SJCRH30 (cell line): ENCODE results near the gene RERG. TPM values are rescaled to one million over a fixed set of nuclear protein-coding genes. Genes with fewer than 3 reads are reported as not detected.

Experiments used
- DNase-seq, 2 experiments: peaks; one replicate each; pipeline ENCODE4 v3.0.0-alpha.2; 2015 to 2020
- H3K27ac ChIP-seq: fragments of 250-450 bp; sonication (Bioruptor Pico); 2 replicates; pipeline ENCODE4 v1.5.1; 2020; ENCODE audit warnings: mild to moderate bottlenecking, moderate library complexity
- H3K27me3 ChIP-seq: fragments of 250-450 bp; sonication (Bioruptor Pico); 2 replicates; pipeline ENCODE4 v1.5.1; 2020; ENCODE audit warnings: mild to moderate bottlenecking, moderate library complexity
- H3K36me3 ChIP-seq: fragments of 250-450 bp; sonication (Bioruptor Pico); 2 replicates; pipeline ENCODE4 v1.5.1; 2020; ENCODE audit warnings: mild to moderate bottlenecking, moderate library complexity
- H3K4me1 ChIP-seq: fragments of 250-450 bp; sonication (Bioruptor Pico); 2 replicates; pipeline ENCODE4 v1.5.1; 2020; ENCODE audit warnings: mild to moderate bottlenecking, moderate library complexity
- H3K4me3 ChIP-seq: fragments of 250-450 bp; sonication (Bioruptor Pico); 2 replicates; pipeline ENCODE4 v1.5.1; 2020; ENCODE audit warnings: mild to moderate bottlenecking, moderate library complexity
- H3K9me3 ChIP-seq: fragments of 250-450 bp; sonication (Bioruptor Pico); replicated peaks from 2 replicates; pipeline ENCODE4 v1.5.1; 2020; ENCODE audit warnings: mild to moderate bottlenecking, moderate library complexity
- total RNA-seq: library from RNA; depleted of rRNA; stranded (reverse); fragments of >200 nt; shearing (Covaris generic); gene quantifications from 2 replicates; pipeline ENCODE4 v1.2.3, GENCODE V29; 2014

The RERG gene
- total RNA-seq, 1 experiment from 2014 or later = not detected

DNA sequence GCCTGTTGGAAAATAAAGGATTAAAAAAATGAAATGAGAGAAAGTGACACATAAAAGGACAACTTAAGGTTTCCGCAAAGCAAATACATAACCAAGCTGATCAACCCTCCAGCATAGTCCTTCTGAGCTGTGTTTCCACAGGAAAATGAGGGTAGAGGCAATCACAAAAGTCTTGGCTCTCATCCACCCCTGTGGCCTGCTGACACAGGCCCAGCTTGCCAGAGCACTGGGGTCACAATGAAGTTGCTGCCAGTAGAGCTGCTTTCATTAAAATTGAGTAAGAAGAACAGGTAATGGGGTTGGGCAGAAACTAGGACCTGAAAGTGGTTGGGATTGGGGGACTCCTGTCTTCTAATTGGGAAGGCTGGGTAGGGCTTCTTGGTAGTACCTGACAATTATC lies 65.9 kb downstream of the RERG start:
- no peaks in the 10 kb centered on the region for H3K36me3 ChIP-seq
- DNase-seq = no peak
- H3K9me3 ChIP-seq = no peaks in the 10 kb centered on the region
- H3K4me1 ChIP-seq = peaks cover 3% of the 10 kb centered on the region; the same call in 1 of the 2 replicates
- H3K4me3 ChIP-seq = no peak overlapping the region
- no peak overlapping the region for H3K27ac ChIP-seq
- H3K27me3 ChIP-seq = no peaks in the 10 kb centered on the region

- Histone ChIP-seq H3K27ac (no peak overlapping the region), H3K27me3 (no peaks in the 10 kb centered on the region), H3K4me1 (peaks cover 3% of the 10 kb centered on the region; the same call in 1 of the 2 replicates), H3K4me3 (no peak overlapping the region), H3K9me3 (no peaks in the 10 kb centered on the region), H3K36me3 (no peaks in the 10 kb centered on the region)
- DNase-seq = no peak
Measured at GRCh38 chr12:15154103-15154502, 67.1 kb downstream of the RERG start.

GRCh38 chr12:15152868-15153267 lies 68.3 kb downstream of the RERG start:
- H3K9me3 ChIP-seq = no peaks in the 10 kb centered on the region
- no peak overlapping the region for H3K27ac ChIP-seq
- peaks cover 3% of the 10 kb centered on the region; the same call in 1 of the 2 replicates for H3K4me1 ChIP-seq
- no peaks in the 10 kb centered on the region for H3K36me3 ChIP-seq
- H3K27me3 ChIP-seq = no peaks in the 10 kb centered on the region
- peak in 1 of 2 experiments; percentile 4 for DNase-seq
- no peak overlapping the region for H3K4me3 ChIP-seq

GRCh38 chr12:15152456-15152855 lies 68.8 kb downstream of the RERG start:
- peak in 1 of 2 experiments; percentile 7 for DNase-seq
- H3K4me1 ChIP-seq = peaks cover 3% of the 10 kb centered on the region; the same call in 1 of the 2 replicates
- no peaks in the 10 kb centered on the region for H3K27me3 ChIP-seq
- no peaks in the 10 kb centered on the region for H3K9me3 ChIP-seq
- no peak overlapping the region for H3K27ac ChIP-seq
- H3K4me3 ChIP-seq = no peak overlapping the region
- H3K36me3 ChIP-seq = no peaks in the 10 kb centered on the region

DNA sequence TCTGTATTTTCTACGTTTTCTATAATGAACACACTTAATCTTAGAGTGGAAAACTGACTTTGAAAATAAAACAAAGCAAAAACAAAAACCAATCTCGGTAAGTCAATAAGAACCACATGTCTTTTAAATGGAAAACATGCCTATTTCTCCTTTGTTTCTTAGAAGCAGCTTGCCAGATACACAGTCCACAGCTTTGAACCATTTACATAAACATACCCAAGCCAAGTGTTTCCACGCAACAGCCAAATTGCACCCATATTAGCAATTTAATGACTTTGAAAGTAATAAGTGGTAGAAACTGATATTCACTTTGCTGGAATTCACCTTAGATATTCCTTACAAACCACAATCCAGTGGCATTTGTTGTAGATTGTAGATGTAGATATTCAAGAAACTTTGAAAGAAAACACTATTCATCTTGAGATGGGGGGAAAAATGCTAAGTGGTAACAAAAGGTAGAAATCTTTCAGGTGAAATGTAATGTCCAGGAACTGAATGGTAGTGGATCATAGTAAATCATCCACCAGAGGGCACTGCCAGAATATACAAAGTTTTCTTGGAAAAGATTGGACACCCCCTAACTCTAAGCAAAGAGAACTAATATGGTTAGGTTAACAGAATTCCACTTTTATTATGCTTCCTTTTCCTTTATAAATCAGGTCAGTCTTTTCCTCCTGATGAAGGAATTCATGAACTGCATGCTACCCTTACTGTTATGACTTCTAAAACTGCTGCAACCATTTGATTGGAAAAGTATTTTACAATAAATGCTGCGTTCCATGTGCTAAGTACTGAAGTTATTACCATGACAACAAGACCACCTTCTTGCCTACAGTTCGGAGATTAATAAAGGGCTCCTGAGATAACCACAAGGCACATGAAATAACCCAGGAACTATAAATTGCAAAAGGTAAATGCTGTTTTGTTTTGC lies 69.8 kb downstream of the RERG start:
- H3K4me1 ChIP-seq = peaks cover 3% of the 10 kb centered on the region; the same call in 1 of the 2 replicates
- H3K27ac ChIP-seq = no peak overlapping the region
- H3K4me3 ChIP-seq = no peak overlapping the region
- H3K9me3 ChIP-seq = no peaks in the 10 kb centered on the region
- DNase-seq = peak in 1 of 2 experiments; percentile 42
- H3K27me3 ChIP-seq = no peaks in the 10 kb centered on the region
- H3K36me3 ChIP-seq = no peaks in the 10 kb centered on the region

GRCh38 chr12:15146585-15146984 lies 74.6 kb downstream of the RERG start:
- no peaks in the 10 kb centered on the region for H3K9me3 ChIP-seq
- H3K27ac ChIP-seq = no peak overlapping the region
- no peak for DNase-seq
- H3K4me3 ChIP-seq = no peak overlapping the region
- H3K36me3 ChIP-seq = no peaks in the 10 kb centered on the region
- no peaks in the 10 kb centered on the region for H3K4me1 ChIP-seq
- no peaks in the 10 kb centered on the region for H3K27me3 ChIP-seq

DNA sequence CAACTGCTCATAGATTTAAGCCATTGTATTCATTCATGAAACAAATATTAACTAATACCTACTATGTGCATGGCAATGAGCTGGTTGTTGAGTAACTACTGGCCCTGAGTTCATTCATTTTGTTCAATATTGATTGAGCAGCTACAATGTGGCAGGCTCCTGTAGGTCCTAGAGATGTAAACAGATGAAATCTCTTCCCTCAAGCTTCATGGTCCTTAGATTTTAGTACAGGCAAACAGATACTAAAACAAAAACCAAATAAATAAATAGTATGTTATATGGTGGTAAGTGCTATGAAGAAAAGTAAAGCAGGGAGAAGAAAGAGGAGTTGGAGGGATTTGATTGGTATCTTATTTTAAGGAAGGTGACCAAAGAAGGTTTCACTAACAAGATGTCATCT lies 77.8 kb downstream of the RERG start:
- no peak for DNase-seq
- no peak overlapping the region for H3K4me3 ChIP-seq
- no peaks in the 10 kb centered on the region for H3K4me1 ChIP-seq
- no peaks in the 10 kb centered on the region for H3K36me3 ChIP-seq
- H3K9me3 ChIP-seq = no peaks in the 10 kb centered on the region
- H3K27me3 ChIP-seq = no peaks in the 10 kb centered on the region
- no peak overlapping the region for H3K27ac ChIP-seq

DNA sequence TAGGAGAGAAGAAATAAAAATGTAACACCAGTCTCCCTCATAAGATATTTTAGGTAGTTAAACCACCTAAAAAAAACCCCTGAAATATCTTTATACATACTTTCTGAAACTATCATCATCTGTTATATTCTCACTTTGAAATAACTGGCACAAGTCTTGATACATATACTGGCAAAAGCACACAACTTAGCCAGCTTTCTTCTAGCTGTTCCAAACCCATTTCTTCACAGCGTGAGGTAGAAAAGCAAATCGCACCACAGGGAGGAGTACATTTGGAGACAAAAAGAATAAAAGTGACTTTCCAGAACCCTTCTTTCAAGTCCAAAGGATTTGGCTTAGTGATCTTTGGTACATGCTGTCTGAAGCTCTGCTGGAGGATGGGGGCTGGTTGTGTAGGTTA lies 78.5 kb downstream of the RERG start:
- no peaks in the 10 kb centered on the region for H3K36me3 ChIP-seq
- H3K4me3 ChIP-seq = no peak overlapping the region
- no peaks in the 10 kb centered on the region for H3K4me1 ChIP-seq
- no peak for DNase-seq
- H3K27ac ChIP-seq = no peak overlapping the region
- no peaks in the 10 kb centered on the region for H3K27me3 ChIP-seq
- H3K9me3 ChIP-seq = no peaks in the 10 kb centered on the region

- Histone ChIP-seq H3K27me3 (no peaks in the 10 kb centered on the region), H3K4me3 (no peak overlapping the region), H3K4me1 (no peaks in the 10 kb centered on the region), H3K27ac (no peak overlapping the region), H3K36me3 (no peaks in the 10 kb centered on the region), H3K9me3 (no peaks in the 10 kb centered on the region)
- DNase-seq = no peak
Measured at GRCh38 chr12:15131431-15131830, 89.8 kb downstream of the RERG start.

GRCh38 chr12:15130541-15130940 lies 90.7 kb downstream of the RERG start:
- no peaks in the 10 kb centered on the region for H3K9me3 ChIP-seq
- no peaks in the 10 kb centered on the region for H3K27me3 ChIP-seq
- no peak overlapping the region for H3K4me3 ChIP-seq
- no peaks in the 10 kb centered on the region for H3K4me1 ChIP-seq
- no peak for DNase-seq
- no peaks in the 10 kb centered on the region for H3K36me3 ChIP-seq
- H3K27ac ChIP-seq = no peak overlapping the region

GRCh38 chr12:15123401-15123800 lies 97.8 kb downstream of the RERG start:
- H3K9me3 ChIP-seq = no peaks in the 10 kb centered on the region
- H3K36me3 ChIP-seq = no peaks in the 10 kb centered on the region
- DNase-seq = no peak
- H3K27ac ChIP-seq = no peak overlapping the region
- H3K4me1 ChIP-seq = no peaks in the 10 kb centered on the region
- H3K4me3 ChIP-seq = no peak overlapping the region
- H3K27me3 ChIP-seq = no peaks in the 10 kb centered on the region

DNA sequence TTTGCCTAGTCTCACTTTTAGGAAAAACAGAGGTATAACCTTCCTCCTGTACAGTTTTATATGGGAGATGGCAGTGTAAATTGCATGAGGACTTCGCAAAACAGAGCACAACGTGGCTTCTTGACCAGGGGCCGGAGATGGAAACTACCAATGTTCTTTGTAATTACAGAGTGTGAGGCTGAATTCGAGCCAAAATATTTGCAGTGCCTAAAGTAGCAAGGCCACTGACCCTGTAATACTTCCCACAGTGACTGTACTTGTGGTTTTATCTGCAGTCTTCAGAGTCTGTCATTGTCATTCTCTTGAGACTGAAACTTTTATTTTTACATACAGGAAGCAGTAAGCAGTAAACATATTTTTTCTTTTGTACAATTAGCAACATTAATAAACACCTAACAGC lies 98.9 kb downstream of the RERG start:
- peak in 1 of 2 experiments; percentile 2 for DNase-seq
- H3K27ac ChIP-seq = no peak overlapping the region
- H3K36me3 ChIP-seq = no peaks in the 10 kb centered on the region
- H3K4me3 ChIP-seq = no peak overlapping the region
- no peaks in the 10 kb centered on the region for H3K4me1 ChIP-seq
- H3K9me3 ChIP-seq = no peaks in the 10 kb centered on the region
- H3K27me3 ChIP-seq = no peaks in the 10 kb centered on the region

DNA sequence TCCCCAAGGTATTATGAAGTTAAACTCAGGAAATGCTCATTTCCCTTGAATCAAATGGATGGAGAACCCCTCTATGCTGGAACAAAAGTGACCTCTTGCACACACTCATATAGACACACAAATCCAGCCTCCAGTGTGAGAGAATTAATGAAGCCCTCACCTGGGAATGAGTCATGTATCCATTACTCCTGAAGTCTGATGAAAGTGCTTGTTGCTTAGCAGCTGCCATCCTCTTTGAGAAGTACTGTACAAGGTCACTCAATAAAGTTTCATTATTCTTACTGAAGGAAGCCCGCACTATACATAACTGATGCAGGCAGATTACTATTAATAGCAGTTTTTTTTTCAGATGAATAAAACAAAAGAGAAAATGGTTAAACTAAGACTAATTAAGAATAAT lies 102.3 kb downstream of the RERG start:
- H3K36me3 ChIP-seq = no peaks in the 10 kb centered on the region
- DNase-seq = no peak
- H3K27ac ChIP-seq = no peak overlapping the region
- H3K27me3 ChIP-seq = no peaks in the 10 kb centered on the region
- no peaks in the 10 kb centered on the region for H3K4me1 ChIP-seq
- H3K4me3 ChIP-seq = no peak overlapping the region
- no peaks in the 10 kb centered on the region for H3K9me3 ChIP-seq

DNA sequence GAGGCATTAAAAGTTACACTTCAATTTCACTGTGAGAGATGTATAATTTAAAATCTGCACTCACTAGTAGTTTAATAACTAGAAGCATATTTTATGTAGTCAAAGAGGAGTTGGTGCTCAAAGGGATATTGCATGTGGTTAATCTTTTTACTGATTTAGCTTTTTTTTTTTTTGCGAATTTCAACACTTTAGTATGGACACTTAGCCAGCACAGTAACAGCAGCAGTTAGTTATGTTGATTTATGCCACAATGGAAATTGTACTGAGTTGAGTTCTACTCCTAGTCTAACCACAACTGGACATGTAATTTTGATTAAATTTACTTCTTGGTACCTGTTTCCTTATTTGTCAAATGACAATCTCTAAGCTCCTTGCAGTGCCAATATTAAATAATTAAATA lies 104.2 kb downstream of the RERG start:
- H3K9me3 ChIP-seq = no peaks in the 10 kb centered on the region
- no peaks in the 10 kb centered on the region for H3K36me3 ChIP-seq
- no peak overlapping the region for H3K27ac ChIP-seq
- no peak overlapping the region for H3K4me3 ChIP-seq
- no peak for DNase-seq
- no peaks in the 10 kb centered on the region for H3K27me3 ChIP-seq
- no peaks in the 10 kb centered on the region for H3K4me1 ChIP-seq

DNA sequence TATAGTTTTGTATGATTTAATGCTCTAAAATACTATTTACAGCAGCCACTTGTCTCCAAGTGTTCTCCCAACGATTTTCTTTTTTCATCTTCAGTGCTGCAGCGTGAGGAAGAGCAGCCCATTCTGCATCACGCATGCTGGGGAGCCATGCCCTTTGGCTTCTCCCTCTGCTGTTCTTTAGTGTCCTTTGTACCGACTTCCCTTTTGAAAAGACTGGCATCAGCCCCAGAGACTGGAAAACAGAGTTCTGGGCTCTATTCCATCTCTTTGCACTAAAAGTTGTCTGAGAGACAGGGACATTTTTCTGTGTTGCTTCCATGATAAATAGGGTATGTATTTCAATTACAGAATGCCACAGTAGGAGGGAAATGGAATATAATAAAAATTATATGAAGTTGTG lies 105.1 kb downstream of the RERG start:
- Histone ChIP-seq H3K27ac (no peak overlapping the region), H3K4me1 (no peaks in the 10 kb centered on the region), H3K36me3 (no peaks in the 10 kb centered on the region), H3K4me3 (no peak overlapping the region), H3K9me3 (no peaks in the 10 kb centered on the region), H3K27me3 (no peaks in the 10 kb centered on the region)
- DNase-seq = no peak

GRCh38 chr12:15115434-15115833 lies 105.8 kb downstream of the RERG start:
- Histone ChIP-seq H3K4me3 (no peak overlapping the region), H3K27ac (no peak overlapping the region), H3K27me3 (no peaks in the 10 kb centered on the region), H3K9me3 (no peaks in the 10 kb centered on the region), H3K4me1 (no peaks in the 10 kb centered on the region), H3K36me3 (no peaks in the 10 kb centered on the region)
- no peak for DNase-seq
